Liver (tissue), 3 donors: ENCODE measurements around the gene LRRFIP2.

ENCODE experiments used
- EGR1 ChIP-seq, 2 donors: IDR thresholded peaks; 2 replicates each; pipeline ENCODE4 v1.6.1; 2016 to 2018; ENCODE audit warnings: antibody characterized with exemption in 2 of 2, low read depth in 2 of 2
- GABPA ChIP-seq, 2 donors: IDR thresholded peaks in 1 of 2; conservative IDR thresholded peaks in 1 of 2; 2 replicates each; pipeline ENCODE4 v1.6.1; 2016; ENCODE audit warnings: antibody characterized with exemption in 2 of 2, mild to moderate bottlenecking in 1 of 2, moderate library complexity in 1 of 2
- HNF4A ChIP-seq, 2 donors: conservative IDR thresholded peaks; 2 replicates each; pipeline ENCODE4 v1.6.1; 2016; ENCODE audit warnings: antibody characterized with exemption in 2 of 2, mild to moderate bottlenecking in 2 of 2
- HNF4G ChIP-seq: IDR thresholded peaks from 2 replicates; pipeline ENCODE4 v1.6.1; 2016; ENCODE audit warnings: antibody characterized with exemption
- JUND ChIP-seq, 2 donors: IDR thresholded peaks; 2 replicates each; pipeline ENCODE4 v1.6.1; 2016; ENCODE audit warnings: antibody characterized with exemption in 2 of 2
- RAD21 ChIP-seq, 2 donors: IDR thresholded peaks; 2 replicates each; pipeline ENCODE4 v1.6.1; 2016; ENCODE audit warnings: antibody characterized with exemption in 2 of 2, mild to moderate bottlenecking in 2 of 2
- SP1 ChIP-seq: IDR thresholded peaks from 2 replicates; pipeline ENCODE4 v1.6.1; 2018; ENCODE audit warnings: antibody characterized with exemption, mild to moderate bottlenecking
- TAF1 ChIP-seq: conservative IDR thresholded peaks from 2 replicates; pipeline ENCODE4 v1.6.1; 2016; ENCODE audit warnings: antibody characterized with exemption, mild to moderate bottlenecking
- YY1 ChIP-seq: IDR thresholded peaks from 2 replicates; pipeline ENCODE4 v1.6.1; 2016; ENCODE audit warnings: antibody characterized with exemption, mild to moderate bottlenecking
- TF ChIP-seq, protein P1 (sequence below): fragments of 150-350 bp; IDR thresholded peaks from 2 replicates; pipeline ENCODE4 v1.5.1; 2017; ENCODE audit warnings: improper control_type of control experiment, low read depth, low read length; ENCODE audit not compliant: missing input control
- TF ChIP-seq, protein P2 (sequence below): IDR thresholded peaks from 2 replicates; pipeline ENCODE4 v1.6.1; 2016; ENCODE audit warnings: antibody characterized with exemption
- TF ChIP-seq, protein P3 (sequence below): IDR thresholded peaks from 2 replicates; pipeline ENCODE4 v1.6.1; 2016; ENCODE audit warnings: antibody characterized with exemption
- TF ChIP-seq, protein P4 (sequence below): IDR thresholded peaks from 2 replicates; pipeline ENCODE4 v1.6.1; 2016; ENCODE audit warnings: antibody characterized with exemption, mild to moderate bottlenecking
- TF ChIP-seq, protein P5 (sequence below): IDR thresholded peaks from 2 replicates; pipeline ENCODE4 v1.6.1; 2016; ENCODE audit warnings: antibody characterized with exemption
- donor health status: healthy.
- donor health status: healthy.

DNA sequence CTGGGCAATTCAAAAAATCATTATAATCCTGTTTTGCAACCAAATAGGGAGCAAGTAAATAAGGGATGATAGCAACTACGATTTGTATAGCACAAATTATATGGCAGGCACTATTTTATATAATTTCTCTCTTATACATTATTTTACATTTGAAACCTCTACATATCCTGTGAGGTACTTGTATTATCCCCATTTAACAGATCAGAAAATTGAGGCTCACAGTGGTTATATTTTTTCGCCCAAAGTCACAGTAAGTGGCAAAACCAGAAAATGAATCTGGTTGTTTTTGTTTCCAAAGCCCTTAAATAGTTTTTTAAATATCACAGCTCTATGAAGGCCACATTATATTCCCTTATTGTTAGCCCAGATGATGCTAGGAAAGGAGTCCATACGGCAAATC is 106.8 kb downstream of the LRRFIP2 start:
- TF ChIP-seq, protein P1, sequence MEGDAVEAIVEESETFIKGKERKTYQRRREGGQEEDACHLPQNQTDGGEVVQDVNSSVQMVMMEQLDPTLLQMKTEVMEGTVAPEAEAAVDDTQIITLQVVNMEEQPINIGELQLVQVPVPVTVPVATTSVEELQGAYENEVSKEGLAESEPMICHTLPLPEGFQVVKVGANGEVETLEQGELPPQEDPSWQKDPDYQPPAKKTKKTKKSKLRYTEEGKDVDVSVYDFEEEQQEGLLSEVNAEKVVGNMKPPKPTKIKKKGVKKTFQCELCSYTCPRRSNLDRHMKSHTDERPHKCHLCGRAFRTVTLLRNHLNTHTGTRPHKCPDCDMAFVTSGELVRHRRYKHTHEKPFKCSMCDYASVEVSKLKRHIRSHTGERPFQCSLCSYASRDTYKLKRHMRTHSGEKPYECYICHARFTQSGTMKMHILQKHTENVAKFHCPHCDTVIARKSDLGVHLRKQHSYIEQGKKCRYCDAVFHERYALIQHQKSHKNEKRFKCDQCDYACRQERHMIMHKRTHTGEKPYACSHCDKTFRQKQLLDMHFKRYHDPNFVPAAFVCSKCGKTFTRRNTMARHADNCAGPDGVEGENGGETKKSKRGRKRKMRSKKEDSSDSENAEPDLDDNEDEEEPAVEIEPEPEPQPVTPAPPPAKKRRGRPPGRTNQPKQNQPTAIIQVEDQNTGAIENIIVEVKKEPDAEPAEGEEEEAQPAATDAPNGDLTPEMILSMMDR: no peak
- no peak for TF ChIP-seq RAD21 (IDR thresholded peaks at IDR 0.05)
- TF ChIP-seq, protein P2, sequence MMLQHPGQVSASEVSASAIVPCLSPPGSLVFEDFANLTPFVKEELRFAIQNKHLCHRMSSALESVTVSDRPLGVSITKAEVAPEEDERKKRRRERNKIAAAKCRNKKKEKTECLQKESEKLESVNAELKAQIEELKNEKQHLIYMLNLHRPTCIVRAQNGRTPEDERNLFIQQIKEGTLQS: no peak
- no peak for TF ChIP-seq TAF1
- no peak for TF ChIP-seq YY1
- TF ChIP-seq JUND (IDR thresholded peaks at IDR 0.05): no peak
- TF ChIP-seq GABPA (IDR thresholded peaks at IDR 0.05 in 1 of 2, conservative IDR thresholded peaks at IDR 0.05 in 1 of 2): no peak
- TF ChIP-seq SP1: no peak
- TF ChIP-seq, protein P3, sequence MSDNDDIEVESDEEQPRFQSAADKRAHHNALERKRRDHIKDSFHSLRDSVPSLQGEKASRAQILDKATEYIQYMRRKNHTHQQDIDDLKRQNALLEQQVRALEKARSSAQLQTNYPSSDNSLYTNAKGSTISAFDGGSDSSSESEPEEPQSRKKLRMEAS: no peak
- TF ChIP-seq, protein P4, sequence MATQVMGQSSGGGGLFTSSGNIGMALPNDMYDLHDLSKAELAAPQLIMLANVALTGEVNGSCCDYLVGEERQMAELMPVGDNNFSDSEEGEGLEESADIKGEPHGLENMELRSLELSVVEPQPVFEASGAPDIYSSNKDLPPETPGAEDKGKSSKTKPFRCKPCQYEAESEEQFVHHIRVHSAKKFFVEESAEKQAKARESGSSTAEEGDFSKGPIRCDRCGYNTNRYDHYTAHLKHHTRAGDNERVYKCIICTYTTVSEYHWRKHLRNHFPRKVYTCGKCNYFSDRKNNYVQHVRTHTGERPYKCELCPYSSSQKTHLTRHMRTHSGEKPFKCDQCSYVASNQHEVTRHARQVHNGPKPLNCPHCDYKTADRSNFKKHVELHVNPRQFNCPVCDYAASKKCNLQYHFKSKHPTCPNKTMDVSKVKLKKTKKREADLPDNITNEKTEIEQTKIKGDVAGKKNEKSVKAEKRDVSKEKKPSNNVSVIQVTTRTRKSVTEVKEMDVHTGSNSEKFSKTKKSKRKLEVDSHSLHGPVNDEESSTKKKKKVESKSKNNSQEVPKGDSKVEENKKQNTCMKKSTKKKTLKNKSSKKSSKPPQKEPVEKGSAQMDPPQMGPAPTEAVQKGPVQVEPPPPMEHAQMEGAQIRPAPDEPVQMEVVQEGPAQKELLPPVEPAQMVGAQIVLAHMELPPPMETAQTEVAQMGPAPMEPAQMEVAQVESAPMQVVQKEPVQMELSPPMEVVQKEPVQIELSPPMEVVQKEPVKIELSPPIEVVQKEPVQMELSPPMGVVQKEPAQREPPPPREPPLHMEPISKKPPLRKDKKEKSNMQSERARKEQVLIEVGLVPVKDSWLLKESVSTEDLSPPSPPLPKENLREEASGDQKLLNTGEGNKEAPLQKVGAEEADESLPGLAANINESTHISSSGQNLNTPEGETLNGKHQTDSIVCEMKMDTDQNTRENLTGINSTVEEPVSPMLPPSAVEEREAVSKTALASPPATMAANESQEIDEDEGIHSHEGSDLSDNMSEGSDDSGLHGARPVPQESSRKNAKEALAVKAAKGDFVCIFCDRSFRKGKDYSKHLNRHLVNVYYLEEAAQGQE: no peak
- TF ChIP-seq EGR1 (IDR thresholded peaks at IDR 0.05; ENCODE audit: low read depth in 2 of 2): no peak
- TF ChIP-seq HNF4A (conservative IDR thresholded peaks at IDR 0.05): no peak
- no peak for TF ChIP-seq HNF4G
- TF ChIP-seq, protein P5, sequence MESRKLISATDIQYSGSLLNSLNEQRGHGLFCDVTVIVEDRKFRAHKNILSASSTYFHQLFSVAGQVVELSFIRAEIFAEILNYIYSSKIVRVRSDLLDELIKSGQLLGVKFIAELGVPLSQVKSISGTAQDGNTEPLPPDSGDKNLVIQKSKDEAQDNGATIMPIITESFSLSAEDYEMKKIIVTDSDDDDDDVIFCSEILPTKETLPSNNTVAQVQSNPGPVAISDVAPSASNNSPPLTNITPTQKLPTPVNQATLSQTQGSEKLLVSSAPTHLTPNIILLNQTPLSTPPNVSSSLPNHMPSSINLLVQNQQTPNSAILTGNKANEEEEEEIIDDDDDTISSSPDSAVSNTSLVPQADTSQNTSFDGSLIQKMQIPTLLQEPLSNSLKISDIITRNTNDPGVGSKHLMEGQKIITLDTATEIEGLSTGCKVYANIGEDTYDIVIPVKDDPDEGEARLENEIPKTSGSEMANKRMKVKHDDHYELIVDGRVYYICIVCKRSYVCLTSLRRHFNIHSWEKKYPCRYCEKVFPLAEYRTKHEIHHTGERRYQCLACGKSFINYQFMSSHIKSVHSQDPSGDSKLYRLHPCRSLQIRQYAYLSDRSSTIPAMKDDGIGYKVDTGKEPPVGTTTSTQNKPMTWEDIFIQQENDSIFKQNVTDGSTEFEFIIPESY: no peak
